Liver (tissue), 3 donors: Measurements from ENCODE around the gene CDX4.

Source experiments
- CTCF ChIP-seq: fragments of 150-350 bp; IDR thresholded peaks from 2 replicates; pipeline ENCODE4 v1.5.1; 2017; ENCODE audit warnings: improper control_type of control experiment, low read depth, low read length; ENCODE audit not compliant: missing input control
- NR2F2 ChIP-seq: IDR thresholded peaks from 2 replicates; pipeline ENCODE4 v1.6.1; 2016; ENCODE audit warnings: antibody characterized with exemption
- donor health status: healthy.
- donor health status: healthy.

- no peak for TF ChIP-seq NR2F2
- no peak for TF ChIP-seq CTCF
Observed at GRCh38 chrX:73457306-73457705, 10.5 kb downstream of the CDX4 start.
